SIG-M5 treated with dmso at 0.1 percent for 504 hours (cell line): ENCODE results near the gene GRIP1.
"Not testable (repeated sequence)": the region's sequence is repeated elsewhere in the genome, so short reads cannot be mapped to it uniquely, and the experiment has no call there.

ENCODE experiments used
- DNase-seq: peaks from one replicate; lab custom pipeline; 2025; ENCODE audit not compliant: unreplicated experiment; lab: John Stamatoyannopoulos, UW

The GRIP1 gene

DNA sequence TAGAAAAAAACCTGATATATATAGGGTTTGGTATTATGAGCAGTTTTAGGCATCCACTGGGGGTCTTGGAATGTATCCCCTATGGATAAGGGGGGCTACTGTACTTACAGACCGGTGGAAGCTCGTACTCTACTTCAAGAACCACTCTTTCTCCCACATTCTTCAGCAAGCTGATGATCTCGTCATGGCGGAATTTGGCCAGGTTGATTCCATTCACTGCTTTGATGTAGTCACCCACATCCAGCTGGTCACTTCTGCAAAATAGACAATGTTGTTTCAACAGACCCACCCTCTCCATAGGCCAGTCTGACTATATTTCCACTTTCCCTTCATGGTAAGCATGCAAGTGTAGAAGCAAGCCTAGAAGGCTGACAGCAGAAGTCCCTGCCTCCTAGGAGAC is 139.9 kb downstream of the GRIP1 start:
- no peak for DNase-seq

DNA sequence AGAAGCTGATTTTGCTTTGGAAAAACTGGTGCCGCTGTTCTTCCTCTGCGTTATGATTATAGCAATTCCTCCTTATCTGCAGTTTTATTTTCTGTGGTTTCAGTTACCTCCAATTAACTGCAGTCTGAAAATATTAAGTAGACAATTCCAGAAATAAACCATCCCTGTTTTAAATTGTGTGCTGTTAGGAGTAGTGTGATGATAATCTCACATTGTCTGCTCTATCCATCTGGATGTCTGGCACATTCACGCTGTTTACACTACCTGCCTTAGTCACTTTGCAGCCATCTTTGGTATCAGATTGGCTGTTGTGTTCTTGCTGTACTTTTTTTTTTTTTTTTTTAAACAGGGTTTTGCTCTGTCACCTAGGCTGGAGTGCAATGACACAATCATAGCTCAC is 141.0 kb downstream of the GRIP1 start:
- no peak for DNase-seq

DNA sequence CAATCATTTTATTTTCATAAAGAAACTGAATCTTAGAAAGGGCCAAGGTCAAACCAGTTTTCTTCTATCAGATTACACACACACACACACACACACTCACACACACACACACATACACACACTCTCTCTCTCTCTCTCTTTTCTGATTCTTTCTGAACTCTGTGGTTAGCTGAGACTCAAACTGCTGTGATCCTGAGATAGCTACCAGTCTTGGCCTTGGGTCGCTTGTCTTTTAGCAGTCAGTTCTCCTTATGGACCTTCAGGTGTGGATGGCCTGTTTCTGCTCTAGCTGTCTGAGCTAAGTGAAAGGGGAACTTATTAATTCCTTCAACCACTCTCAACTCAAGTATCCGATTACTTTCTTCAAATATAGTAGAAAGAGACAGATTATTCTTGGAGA is 145.1 kb downstream of the GRIP1 start:
- DNase-seq, result no peak

DNA sequence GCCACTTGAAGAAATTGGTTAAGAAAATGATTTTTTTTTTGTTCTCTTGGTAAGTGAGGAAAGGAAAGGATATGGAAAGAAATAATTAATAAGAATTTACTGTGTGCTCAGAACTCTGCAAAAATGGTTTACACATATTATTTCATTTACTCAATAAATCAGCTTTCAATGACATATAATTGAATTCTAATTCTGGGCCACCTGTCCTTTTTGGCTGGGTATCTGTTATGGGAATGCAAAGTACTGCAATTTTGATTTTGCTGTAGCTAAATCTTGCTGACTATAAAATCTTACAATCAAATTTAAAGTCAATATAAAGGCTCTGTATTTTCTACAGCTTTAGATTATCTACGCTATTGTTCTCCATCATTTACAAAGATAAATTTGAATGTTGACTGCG is 147.1 kb downstream of the GRIP1 start:
- no peak for DNase-seq

DNA sequence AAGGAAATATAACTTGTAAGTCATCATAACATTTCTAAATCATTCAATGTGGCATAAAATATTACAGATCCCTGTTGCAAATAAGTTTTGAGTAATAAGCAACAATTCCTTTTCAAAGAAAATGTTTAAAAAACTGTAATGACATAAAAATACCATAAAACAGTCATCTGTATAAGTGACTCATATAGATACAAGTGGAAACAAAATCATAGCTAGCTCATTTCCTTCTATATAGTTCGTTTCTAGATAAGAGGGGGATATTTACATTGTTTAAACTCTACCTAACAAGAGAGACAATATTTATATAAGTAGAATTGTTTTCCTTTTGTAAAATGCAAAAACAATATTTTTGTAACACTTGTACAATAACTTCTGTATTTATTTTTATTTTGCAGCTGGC is 148.9 kb downstream of the GRIP1 start:
- DNase-seq, result no peak

DNA sequence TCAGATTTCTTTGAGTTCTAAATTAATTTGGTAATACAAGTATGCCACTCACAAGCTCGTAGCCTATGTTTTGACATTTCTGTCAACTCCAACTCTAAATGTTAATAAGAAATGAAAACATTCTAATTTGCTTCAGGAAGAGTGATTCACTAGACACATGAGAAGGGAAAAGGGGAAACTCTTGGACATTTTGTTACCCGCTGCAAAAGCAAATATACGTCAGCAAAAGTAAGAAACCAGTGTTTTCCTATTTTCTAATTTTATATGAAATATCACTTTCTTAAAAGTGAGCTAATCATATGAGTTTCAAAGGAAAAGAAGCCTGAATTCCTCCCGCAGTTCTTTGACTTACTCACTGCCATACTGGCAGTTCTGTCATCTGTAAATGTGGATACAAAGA is 162.3 kb downstream of the GRIP1 start:
- DNase-seq, result no peak

DNA sequence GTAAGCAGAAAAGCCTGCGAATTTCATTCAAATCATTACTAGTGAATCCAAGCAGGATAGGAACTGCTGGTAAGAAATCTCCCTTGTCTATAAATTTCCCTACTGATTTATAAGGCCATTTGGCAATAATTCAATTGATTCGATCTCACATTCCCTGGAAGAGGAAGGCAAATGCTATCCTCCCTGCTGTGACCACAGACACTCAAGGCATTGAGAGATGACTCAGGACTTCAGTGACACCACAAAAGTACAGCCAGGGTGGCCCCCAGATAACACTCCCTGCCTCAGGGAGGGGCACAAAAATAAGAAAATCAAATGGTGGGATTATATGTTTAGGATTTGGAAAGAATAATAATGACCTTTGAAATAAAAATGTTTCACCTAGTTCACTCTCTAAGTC is 162.7 kb downstream of the GRIP1 start:
- no peak for DNase-seq

DNA sequence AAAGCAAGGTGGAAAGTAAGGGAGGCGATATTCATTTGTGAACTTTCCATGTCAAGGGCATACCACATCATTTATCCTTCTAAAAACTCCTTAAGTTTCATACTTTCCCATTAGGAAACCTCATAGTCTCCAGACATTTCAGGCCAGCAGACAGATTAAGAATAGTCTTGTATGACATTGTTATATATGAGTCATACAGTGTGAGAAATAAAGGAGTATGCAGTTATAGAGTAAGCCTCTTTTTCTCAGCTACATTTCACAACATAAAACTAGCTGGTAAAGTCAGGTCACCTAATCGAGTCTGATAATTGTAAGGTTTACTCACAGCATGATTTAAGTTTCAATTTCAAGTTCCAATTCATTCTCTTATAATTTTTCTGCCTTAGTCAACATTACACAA is 164.3 kb downstream of the GRIP1 start:
- no peak for DNase-seq

DNA sequence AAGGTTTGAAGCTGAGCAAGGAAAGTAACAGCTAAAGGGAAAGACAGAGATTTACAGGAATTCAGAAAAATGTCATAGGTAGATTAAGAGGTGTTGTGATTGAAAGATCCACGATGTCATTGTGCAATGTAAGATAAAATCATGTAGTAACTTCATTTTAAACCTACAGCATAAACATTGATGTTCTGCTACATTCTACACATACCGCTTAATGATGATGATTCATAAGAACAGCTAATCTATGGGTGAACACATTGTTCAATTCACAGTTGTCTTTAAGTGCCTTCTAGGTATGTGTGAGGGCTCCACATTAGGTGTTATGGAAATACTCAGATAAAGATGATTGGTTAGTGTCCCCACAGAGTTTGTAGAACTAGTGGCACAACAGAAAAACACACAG is 170.9 kb downstream of the GRIP1 start:
- no peak for DNase-seq

DNA sequence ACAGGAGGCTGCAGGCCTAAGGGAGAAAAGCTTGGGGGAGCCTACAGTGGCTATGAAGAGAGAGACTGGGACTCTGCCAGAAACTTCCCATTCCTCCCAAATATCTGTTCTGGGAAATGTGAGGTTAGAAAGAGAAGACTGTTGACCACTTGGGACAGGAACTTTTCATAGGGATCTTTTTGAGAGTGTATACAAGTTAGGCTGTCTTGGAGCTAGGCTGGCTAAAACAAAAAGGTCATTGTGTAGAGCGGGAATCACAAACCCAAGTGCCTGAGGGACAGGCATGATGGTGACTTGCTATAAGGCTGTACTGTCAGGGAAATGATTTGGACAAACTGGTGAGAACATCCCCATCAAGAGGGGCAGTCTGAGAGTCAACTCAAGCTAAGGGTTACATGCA is 175.1 kb downstream of the GRIP1 start:
- no peak for DNase-seq

DNA sequence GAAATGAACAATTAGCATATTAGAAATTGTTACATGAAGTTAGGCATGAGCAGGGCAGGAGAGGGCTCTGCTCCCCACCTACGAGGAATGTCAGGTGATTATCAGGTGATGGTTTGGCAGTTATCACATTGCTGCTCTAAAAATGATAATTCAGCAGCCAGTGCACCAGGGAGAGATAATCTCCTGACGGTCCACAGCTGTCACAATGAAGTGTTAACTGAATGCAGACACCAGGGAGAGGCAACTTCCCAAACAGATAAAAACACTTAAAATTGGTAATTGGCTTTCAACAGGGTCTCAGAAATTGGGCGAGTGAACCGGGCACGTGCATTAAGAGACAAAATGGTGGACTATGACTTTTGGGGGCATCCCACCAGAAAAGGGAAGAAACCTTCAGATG is 176.0 kb downstream of the GRIP1 start:
- no peak for DNase-seq

DNA sequence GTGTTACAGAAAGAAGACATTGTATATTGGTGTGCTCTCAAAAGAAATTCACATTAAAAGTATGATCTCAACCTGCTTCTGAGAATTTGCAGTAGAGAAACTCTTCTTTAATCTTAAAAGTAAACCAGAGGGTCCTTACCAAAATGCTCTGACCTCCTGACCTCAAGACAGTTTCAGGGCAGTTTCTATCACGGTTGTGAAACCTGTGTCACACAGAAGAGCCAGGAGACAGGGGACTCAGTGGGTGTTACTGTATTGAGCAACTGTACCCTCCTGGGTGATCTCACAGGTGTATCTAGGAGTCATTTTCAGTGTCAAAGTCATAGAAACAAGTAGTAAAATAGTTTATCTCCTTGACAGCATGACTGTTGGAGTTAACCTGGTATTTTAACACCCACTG is 178.0 kb downstream of the GRIP1 start:
- no peak for DNase-seq

DNA sequence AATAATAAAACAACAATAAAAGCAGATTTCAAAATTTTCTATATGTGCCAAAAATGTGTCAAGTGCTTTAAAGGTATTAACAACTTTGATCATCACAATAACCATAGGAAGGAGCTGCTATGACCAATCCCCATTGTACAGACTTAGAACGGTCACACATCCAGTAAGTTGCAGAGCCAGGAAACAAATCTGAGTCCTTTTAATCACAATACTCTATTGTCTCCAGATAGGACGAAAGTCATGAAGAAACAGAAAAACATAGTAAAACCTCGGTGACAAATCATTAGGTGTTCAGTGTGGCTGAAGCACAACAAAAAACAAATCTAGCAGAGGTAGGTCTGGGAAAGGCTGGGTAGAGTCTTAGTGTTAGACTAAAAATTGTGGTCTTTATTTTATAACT is 178.8 kb downstream of the GRIP1 start:
- no peak for DNase-seq

DNA sequence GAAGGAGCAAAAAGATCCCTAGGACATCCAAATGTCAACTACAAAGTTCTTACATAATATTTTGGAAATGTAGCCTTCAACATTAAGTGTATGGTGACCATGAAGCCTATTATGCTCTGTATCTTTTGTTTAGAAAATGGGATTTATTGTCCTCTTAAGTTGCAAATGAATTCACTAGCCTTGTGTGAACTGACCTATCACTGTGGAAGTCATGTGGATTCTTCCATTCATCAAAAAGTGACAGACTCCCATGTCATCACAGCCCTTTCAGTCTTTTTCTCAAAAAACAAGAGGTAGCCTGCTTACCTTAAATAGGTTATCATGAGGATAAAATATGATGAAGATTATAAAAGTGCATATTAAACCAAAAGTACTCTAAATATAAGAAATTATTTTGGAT is 179.9 kb downstream of the GRIP1 start:
- DNase-seq, result no peak

DNA sequence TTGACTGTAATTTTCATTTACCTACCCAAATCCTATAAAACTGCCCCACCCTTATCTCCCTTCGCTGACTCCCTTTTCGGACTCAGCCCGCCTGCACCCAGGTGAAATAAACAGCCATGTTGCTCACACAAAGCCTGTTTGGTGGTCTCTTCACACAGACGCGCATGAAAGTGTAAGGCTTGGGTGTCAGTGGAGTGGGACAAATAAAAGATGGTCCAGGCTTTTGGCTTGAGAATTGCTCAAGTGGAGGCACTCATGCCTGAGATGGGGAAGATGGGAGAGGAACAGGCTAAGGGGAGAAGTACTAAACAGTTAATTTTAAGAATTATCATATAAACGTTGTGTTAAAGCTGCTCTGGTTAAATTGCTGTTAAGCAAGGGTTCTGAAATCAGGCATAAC is 180.8 kb downstream of the GRIP1 start:
- DNase-seq, result not testable (repeated sequence)

DNA sequence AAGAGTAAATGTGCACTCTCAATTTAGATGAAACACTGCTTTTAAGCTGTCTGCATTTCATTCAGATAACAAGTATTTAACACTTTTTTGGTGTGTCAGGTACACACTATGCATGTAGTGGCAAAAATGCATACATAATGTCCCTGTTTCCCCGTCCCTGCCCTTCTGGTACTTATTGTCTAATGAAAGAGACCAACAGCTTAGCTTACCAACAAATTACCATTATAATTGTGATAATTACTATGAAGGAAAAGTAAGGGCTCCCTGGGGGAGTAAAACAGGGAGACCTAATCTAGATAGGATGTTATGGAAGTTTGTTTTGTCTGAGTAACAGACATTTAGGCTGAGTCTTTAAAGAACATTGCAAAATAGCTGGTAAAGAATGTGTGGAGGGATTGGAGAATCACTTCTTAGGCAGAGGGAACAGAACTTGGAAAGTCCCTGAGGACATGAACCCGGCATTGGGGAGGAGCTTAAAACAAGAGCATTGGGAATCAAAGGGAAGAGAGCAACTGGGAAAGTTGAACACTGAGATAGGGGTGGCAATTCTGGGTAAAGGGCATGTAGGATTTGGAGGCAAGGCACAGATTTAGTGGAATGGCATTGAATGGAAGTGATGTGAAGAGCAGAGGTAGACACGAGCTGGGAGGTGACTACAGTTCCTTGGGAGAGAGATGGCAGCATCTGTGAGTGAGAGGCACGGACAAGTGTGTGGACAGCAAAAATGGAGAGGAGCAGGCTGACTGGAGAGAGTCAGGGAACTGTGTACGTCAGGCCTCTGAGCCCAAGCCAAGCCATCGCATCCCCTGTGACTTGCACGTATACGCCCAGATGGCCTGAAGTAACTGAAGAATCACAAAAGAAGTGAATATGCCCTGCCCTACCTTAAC is 181.6 kb downstream of the GRIP1 start:
- no peak for DNase-seq

DNA sequence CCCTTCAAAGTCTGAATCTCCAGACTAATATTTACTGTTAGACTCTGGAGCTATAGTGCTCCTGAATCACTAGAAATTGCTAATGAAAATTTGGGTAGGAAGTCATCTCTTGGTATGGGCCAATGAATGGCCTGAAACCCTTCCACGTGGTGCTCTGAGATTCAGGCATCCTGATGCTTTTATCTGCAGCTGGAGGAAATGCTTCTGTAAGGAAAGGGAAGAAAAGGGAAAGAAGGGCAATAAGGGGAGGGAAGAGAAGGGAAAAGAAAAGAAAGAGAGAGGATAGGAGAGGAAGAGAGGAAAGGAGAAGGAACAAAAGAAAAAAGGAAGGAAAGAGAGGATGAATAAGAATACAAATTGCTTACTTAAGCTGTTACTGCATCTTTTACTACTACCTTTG is 182.3 kb downstream of the GRIP1 start:
- DNase-seq, result no peak

DNA sequence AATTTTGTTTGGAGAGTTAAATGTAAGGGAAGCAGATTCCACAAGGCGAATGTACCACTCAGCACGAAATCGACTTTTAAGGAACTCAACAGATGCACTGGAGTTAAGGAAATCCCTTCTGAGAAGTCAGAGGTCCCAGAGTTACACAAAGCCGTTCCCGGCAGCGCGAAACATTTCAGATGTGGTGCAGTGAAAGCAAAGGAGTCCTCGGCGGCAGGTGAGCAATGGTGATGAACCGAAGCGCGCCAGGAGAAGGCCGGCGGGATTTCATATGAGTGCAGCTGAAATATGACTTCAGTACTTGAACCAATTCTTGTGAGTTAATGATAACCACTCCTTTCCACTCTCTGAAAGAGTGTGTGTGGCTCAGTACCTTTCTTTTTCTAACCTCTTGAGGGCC is 183.2 kb downstream of the GRIP1 start:
- DNase-seq, result no peak

DNA sequence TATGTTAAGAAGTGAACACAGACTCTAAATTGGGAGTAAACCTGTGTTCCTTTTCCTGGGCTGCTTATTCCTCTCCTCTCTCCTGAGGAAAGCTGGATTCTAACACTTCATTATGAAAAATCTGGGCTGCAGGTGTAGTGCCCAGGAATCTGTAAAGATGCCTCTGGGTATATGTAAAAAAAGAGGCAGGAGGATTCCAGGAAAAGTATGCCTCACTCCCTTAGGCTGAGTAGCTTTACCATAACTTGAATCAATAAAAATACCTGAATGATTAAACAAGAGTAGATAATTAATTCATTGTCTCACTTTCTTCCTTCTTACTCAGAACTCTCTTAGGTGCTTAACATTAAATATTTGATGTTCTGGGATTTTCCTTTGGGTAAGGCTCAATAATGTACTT is 185.1 kb downstream of the GRIP1 start:
- no peak for DNase-seq

DNA sequence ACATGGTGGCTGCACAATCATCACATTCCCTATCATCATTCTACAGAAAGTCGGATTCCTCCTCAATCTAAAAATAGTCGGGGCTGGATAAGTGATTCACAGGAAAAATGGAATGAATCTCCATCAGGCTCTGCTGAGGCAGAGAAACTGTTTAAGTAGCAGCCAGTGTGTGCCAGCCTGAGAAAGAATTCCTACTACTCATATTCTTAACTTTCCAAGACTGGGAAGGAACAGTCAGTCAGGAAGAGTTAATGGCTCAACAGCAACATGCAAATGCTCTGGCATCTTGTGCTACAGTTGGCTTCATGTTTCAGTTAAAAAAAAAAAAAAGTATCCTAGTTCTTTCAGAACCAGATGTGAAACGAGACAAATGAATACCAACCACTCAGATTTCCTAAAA is 187.0 kb downstream of the GRIP1 start:
- DNase-seq, result no peak

DNA sequence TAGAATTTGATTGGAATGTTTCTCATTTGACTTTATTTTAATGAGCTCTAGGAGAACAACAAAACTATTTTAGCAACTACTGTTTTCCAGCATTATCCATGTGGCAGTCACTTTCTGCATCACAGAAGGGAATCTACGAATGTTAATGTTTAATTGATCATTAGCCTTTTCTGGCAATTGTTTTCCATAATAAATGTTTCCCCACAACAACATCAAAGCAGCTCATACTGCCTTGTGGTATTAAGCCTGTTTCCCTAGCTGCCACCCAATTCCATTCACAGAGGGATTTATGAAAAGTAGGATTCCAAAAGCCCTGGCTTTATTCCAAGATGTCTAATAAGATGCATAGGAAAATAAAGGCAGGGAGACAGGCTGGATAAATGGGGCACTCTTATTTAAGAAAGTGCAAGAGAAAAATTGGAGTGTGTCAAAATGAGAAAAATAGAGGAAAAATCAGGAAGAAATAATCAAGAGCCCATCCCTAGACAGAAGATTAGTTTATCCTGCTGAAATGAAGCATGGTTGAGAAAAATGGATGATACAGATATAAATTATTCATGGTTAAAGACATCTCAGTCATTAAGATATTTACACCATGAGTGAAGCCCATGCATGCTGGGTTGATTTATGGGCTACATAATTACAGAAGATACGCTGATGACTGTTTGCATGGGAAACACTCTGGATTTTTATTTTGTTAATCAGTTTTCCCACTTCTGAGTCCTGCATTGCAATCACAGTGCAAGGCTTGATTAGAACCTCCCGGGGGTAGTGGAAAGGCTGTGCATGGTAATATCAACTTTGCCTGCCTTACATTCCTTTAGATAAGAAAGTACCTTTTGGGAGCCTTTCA is 196.3 kb downstream of the GRIP1 start:
- no peak for DNase-seq

DNA sequence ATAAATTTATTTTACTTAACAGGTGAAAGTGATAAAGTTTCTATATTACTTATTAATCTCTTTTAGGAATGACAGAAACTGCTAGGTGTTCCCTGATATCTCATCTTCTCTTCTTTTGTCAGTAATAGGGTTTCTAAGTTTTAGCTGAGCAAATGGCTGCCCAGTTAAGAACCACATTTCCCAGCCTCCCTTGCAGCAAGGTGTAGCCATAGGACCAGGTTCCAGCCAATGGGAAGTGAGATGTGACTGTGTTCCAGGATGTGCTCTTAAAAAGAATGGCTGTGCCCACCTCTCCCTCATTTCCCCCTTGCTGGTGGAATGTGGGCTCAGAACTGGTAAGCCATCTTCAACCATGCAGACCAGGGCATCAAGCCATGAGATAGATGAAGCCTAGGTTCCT is 210.9 kb downstream of the GRIP1 start:
- DNase-seq, result no peak
